Endothelial cell of umbilical vein (primary cell): ENCODE results near the gene MAP4K5. TPM values are rescaled to one million over a fixed set of nuclear protein-coding genes. Genes with fewer than 3 reads are reported as not detected.

Experiments used
- BruUV-seq: library from RNA; stranded (reverse); fragments of 400-500 nt; replicated peaks from 2 replicates; lab custom pipeline; 2021; lab: Mats Ljungman, UMichigan
- CTCF ChIA-PET: fragments of 300-600, 350-600 bp; sonication (Branson Sonifier 250); formaldehyde crosslinking; loops from one replicate; lab custom pipeline; 2021; ENCODE audit warnings: antibody characterized with exemption, inconsistent platforms; lab: Charles Lee
- POLR2A ChIA-PET: fragments of 300-600, 350-600 bp; sonication (Branson Sonifier 250); formaldehyde crosslinking; loops from one replicate; lab custom pipeline; 2021; ENCODE audit warnings: antibody characterized with exemption, inconsistent platforms; lab: Charles Lee
- DNase-seq: peaks from one replicate; pipeline ENCODE4 v3.0.0-alpha.2; 2011; ENCODE audit warnings: low read depth, low spot score
- FAIRE-seq: peaks from 2 replicates; lab custom pipeline; 2011; peaks lifted over from hg19 to GRCh38; lab: Jason Lieb, UNC
- H2AFZ ChIP-seq: 2 replicates; pipeline ENCODE4 v1.6.0; 2012; ENCODE audit warnings: low read depth, low read length, control low read depth, inconsistent platforms
- H3K27ac ChIP-seq: 2 replicates; pipeline ENCODE4 v1.5.1; 2011; ENCODE audit warnings: low read depth, mild to moderate bottlenecking, control low read depth, low read length, moderate library complexity; ENCODE audit not compliant: insufficient read depth
- H3K27me3 ChIP-seq, 2 experiments: 2 replicates each; pipeline versions ENCODE4 v1.6.0 to v1.6.1; 2011; ENCODE audit warnings: low read length in 2 of 2, mixed read lengths in 1 of 2; ENCODE audit not compliant: control insufficient read depth in 2 of 2, insufficient read depth in 2 of 2
- H3K36me3 ChIP-seq, 2 experiments: 2 replicates in 1 of 2; 3 replicates in 1 of 2; pipeline ENCODE4 v1.5.1; 2011; ENCODE audit warnings: low read length in 2 of 2, mild to moderate bottlenecking in 1 of 2, moderate library complexity in 1 of 2; ENCODE audit not compliant: control insufficient read depth in 2 of 2, insufficient read depth in 2 of 2; ENCODE audit errors: extremely low read depth in 1 of 2
- H3K4me1 ChIP-seq: 3 replicates; pipeline ENCODE4 v1.5.1; 2011; ENCODE audit warnings: mild to moderate bottlenecking, low read length; ENCODE audit not compliant: control insufficient read depth, insufficient read depth; ENCODE audit errors: extremely low read depth
- H3K4me2 ChIP-seq: 2 replicates; pipeline ENCODE4 v1.6.1; 2011; ENCODE audit warnings: low read length, control low read depth, mixed read lengths; ENCODE audit not compliant: insufficient read depth
- H3K4me3 ChIP-seq, 3 experiments: fragments of 200-600 bp in 1 of 3; sonication (generic), shearing (Covaris generic) in 1 of 3; replicated peaks in 1 of 3; 2 replicates each; pipeline ENCODE4 v1.5.1; 2011 to 2016; ENCODE audit warnings: control low read depth in 3 of 3, low read length in 3 of 3, mild to moderate bottlenecking in 2 of 3, inconsistent platforms in 1 of 3, low read depth in 1 of 3, moderate library complexity in 1 of 3; ENCODE audit not compliant: insufficient read depth in 1 of 3
- H3K79me2 ChIP-seq: 2 replicates; pipeline ENCODE4 v1.6.0; 2012; ENCODE audit warnings: low read length, inconsistent platforms; ENCODE audit not compliant: control insufficient read depth, insufficient read depth
- H3K9ac ChIP-seq: replicated peaks from 2 replicates; pipeline ENCODE3; 2011; ENCODE audit warnings: low read length, control low read depth; ENCODE audit not compliant: insufficient read depth; ENCODE audit errors: extremely low read depth
- H3K9me1 ChIP-seq: replicated peaks from 3 replicates; pipeline ENCODE4 v1.6.0; 2011; ENCODE audit warnings: mild to moderate bottlenecking, low read length; ENCODE audit not compliant: control insufficient read depth, insufficient read depth; ENCODE audit errors: extremely low read depth
- H3K9me3 ChIP-seq: replicated peaks from 2 replicates; pipeline ENCODE4 v1.5.1; 2012; ENCODE audit warnings: low read length, inconsistent platforms; ENCODE audit not compliant: control insufficient read depth, insufficient read depth
- H4K20me1 ChIP-seq: replicated peaks from 2 replicates; pipeline ENCODE3; 2011; ENCODE audit warnings: mild to moderate bottlenecking, low read length; ENCODE audit not compliant: control insufficient read depth, insufficient read depth; ENCODE audit errors: extremely low read depth
- FOS ChIP-seq: IDR thresholded peaks from 2 replicates; pipeline ENCODE4 v1.6.1; 2011; ENCODE audit warnings: mild to moderate bottlenecking, low read length, moderate library complexity, borderline replicate concordance; ENCODE audit not compliant: insufficient read depth
- GATA2 ChIP-seq: IDR thresholded peaks from 2 replicates; pipeline ENCODE4 v1.7.0; 2011; ENCODE audit warnings: low read depth, mild to moderate bottlenecking, moderate library complexity, mixed read lengths, low read length; ENCODE audit not compliant: insufficient read length, insufficient read depth
- JUN ChIP-seq: IDR thresholded peaks from 2 replicates; pipeline ENCODE4 v1.6.1; 2011; ENCODE audit warnings: borderline replicate concordance, low read depth; ENCODE audit not compliant: insufficient read length, insufficient read depth
- MYC ChIP-seq: IDR thresholded peaks from one replicate; pipeline ENCODE4 v1.6.1; 2011; ENCODE audit warnings: mild to moderate bottlenecking, low read depth, low read length
- POLR2A ChIP-seq: IDR thresholded peaks from 2 replicates; pipeline ENCODE4 v1.6.1; 2012; ENCODE audit warnings: low read depth, mild to moderate bottlenecking, control low read depth, low read length
- POLR2AphosphoS5 ChIP-seq: IDR thresholded peaks from 2 replicates; pipeline ENCODE4 v1.6.1; 2012; ENCODE audit warnings: low read depth, mild to moderate bottlenecking, control low read depth, low read length, moderate library complexity; ENCODE audit not compliant: insufficient read depth
- dilution Hi-C: fragments of 300-500 bp; cut with MboI; formaldehyde crosslinking; loops from one replicate; pipeline ENCODE4 v1.15.0; 2019; ENCODE audit warnings: low sequenced_read_pairs; ENCODE audit not compliant: extremely low pct_ligation_motif_present
- intact Hi-C: fragments of 100-400 bp; cut with micrococcal nuclease; formaldehyde crosslinking; loops from one replicate; pipeline ENCODE4 v1.10.0; 2022
- polyA plus RNA-seq, 4 experiments: library from polyadenylated mRNA; depleted of rRNA in 3 of 4; stranded (reverse) in 3 of 4; unstranded in 1 of 4; fragments of >200 nt; gene quantifications; 2 replicates each; pipeline versions ENCODE4 v1.2.1 to v1.2.3, GENCODE V29; 2011 to 2012; ENCODE audit warnings: missing spikeins in 1 of 4
- total RNA-seq: library from RNA; stranded (reverse); gene quantifications from 2 replicates; pipeline ENCODE4 v1.2.3, GENCODE V29; 2021
- TF ChIP-seq, protein P1 (sequence below): IDR thresholded peaks from 2 replicates; pipeline ENCODE4 v1.6.1; 2011; ENCODE audit not compliant: insufficient read depth, insufficient read length
- TF ChIP-seq, protein P2 (sequence below), 2 donors: IDR thresholded peaks; 1 replicate in 1 of 2; 2 replicates in 1 of 2; pipeline ENCODE4 v1.5.1; 2011; ENCODE audit warnings: low read length in 2 of 2, mild to moderate bottlenecking in 2 of 2, moderate library complexity in 2 of 2, control low read depth in 1 of 2, inconsistent platforms in 1 of 2, low read depth in 1 of 2; ENCODE audit not compliant: insufficient read depth in 1 of 2; ENCODE audit errors: extremely low read depth in 1 of 2

Gene MAP4K5
- total and polyA plus RNA-seq, 2 donors (not counting 3 experiments of a cell fraction or from before 2014, with no cell fraction given), result 17.4 to 73.7 TPM

DNA sequence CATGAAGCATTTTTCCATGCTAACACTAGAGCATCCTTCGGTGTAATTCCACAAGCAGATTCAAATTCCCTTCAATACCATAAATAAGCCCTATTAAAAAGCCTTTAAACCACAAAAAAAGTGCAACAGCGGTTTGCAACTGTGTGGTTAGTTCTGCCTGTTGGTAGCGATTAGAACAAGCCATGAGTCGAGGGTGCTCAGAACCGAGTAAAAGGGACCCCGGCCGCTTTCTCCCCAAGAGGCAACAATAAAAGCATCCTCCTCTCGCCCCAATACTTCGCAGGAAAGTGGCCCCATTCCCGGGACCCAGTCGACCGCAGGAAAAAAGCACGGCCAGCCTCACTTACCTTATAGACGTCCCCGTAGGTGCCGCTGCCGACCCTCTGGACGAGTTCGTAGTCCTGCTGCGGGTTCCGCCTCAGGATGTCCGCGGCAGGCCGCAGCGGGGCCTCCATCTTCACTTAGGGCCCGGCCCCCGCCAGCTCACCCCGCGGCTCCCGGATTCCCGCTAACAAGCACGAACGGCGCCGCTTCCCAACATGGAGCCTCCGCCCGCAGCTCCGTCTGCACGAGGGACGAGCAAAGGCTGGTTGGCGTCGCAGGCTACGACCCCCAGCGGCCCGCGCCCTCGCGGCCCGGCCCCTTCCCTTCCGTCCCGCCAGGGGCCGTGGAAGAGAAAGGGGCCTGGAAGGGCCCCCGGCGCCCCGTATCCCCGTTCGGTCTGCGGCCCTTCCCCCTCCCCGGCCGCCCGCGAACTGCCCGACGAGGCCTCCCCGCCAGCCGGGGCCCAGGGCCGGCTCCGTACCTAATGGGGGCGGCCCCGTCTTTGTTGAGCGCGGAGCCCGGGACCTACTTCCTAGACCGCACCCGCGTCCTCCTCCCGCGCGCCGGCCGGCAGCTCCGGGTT is 521 bp downstream of the MAP4K5 start:
- peak; percentile 37 for FAIRE-seq
- Histone ChIP-seq H3K36me3 (no peaks in the 10 kb centered on the region), H3K4me1 (peaks cover 38% of the 10 kb centered on the region), H4K20me1 (no peaks in the 10 kb centered on the region), H3K4me3 (peak overlapping the region; percentile 90 to 98 (median 97)), H3K27ac (peak overlapping the region; percentile 82), H3K4me2 (peak overlapping the region; percentile 98), H3K9me1 (no peaks in the 10 kb centered on the region), H3K9ac (peak overlapping the region; percentile 89), H3K79me2 (peaks cover 53% of the 10 kb centered on the region), H2AFZ (peak overlapping the region; percentile 42), H3K9me3 (no peaks in the 10 kb centered on the region), H3K27me3 (no peaks in the 10 kb centered on the region)
- intact Hi-C loops (loop anchor here (1.0 to 5.0 kb wide), 9 partner anchors 89 to 765 kb away; partner anchors contain the start of genes KLHDC2, SOS2 and VCPKMT), dilution Hi-C loops (no loop called here)
- ChIA-PET POLR2A (interaction anchor here (0.7 kb wide), 1 partner anchor 219 kb away, joined by 4 read pairs; no protein-coding TSS in a partner anchor), CTCF (interaction anchor here (0.6 to 2.8 kb wide), 20 partner anchors 9 to 868 kb away, joined by 3 to 44 read pairs (median 4); partner anchors contain the start of genes ATL1, DMAC2L, L2HGDH and NEMF)
- BruUV-seq, result no TSS peak
- DNase-seq, result peak; percentile 57
- TF ChIP-seq, protein P1, sequence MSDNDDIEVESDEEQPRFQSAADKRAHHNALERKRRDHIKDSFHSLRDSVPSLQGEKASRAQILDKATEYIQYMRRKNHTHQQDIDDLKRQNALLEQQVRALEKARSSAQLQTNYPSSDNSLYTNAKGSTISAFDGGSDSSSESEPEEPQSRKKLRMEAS, result no peak

DNA sequence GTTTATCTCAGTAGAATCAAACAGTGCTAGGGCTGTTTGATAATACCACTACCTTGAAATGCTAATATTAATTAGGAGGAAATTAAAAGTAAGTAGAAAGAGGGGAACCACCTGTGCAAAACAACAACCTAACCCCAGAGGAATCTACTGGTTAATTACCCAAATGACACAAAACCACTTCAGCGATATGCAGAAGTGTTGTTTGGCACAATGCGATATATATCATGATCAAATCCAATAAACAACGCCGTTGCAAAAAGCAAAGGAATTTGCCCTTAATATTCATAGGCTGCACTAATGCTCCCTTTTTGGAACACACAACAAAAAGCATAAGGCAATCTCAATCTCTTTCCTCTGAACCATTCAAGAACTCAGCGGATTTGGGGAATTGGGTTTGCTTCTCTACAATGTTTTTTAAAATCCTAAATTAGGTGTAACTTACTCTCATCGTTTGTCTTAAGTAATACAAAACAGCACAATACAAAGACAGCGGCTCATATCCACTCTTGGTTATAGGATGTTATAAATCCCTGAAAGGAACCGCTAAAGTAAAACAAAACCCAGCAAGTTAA is 1.5 kb downstream of the MAP4K5 start:
- peak overlapping the region; percentile 89 for H3K9ac ChIP-seq
- H4K20me1 ChIP-seq, result no peaks in the 10 kb centered on the region
- ChIA-PET POLR2A (no interaction called here), CTCF (interaction anchor here (1.4 to 2.8 kb wide), 4 partner anchors 10 to 213 kb away, joined by 4 to 44 read pairs (median 16); no protein-coding TSS in a partner anchor)
- peaks cover 63% of the 10 kb centered on the region for H3K79me2 ChIP-seq
- peak; percentile 65 for FAIRE-seq
- peak overlapping the region; percentile 90 to 98 (median 97) for H3K4me3 ChIP-seq
- H3K4me1 ChIP-seq, result peaks cover 38% of the 10 kb centered on the region
- no TSS peak for BruUV-seq
- no peak overlapping the region for H2AFZ ChIP-seq
- peak overlapping the region; percentile 82 for H3K27ac ChIP-seq
- DNase-seq, result peak; percentile 42
- H3K36me3 ChIP-seq, result no peaks in the 10 kb centered on the region
- TF ChIP-seq POLR2AphosphoS5, result no peak
- TF ChIP-seq JUN, result no peak
- TF ChIP-seq MYC, result no peak
- TF ChIP-seq GATA2, result no peak
- TF ChIP-seq, protein P2, sequence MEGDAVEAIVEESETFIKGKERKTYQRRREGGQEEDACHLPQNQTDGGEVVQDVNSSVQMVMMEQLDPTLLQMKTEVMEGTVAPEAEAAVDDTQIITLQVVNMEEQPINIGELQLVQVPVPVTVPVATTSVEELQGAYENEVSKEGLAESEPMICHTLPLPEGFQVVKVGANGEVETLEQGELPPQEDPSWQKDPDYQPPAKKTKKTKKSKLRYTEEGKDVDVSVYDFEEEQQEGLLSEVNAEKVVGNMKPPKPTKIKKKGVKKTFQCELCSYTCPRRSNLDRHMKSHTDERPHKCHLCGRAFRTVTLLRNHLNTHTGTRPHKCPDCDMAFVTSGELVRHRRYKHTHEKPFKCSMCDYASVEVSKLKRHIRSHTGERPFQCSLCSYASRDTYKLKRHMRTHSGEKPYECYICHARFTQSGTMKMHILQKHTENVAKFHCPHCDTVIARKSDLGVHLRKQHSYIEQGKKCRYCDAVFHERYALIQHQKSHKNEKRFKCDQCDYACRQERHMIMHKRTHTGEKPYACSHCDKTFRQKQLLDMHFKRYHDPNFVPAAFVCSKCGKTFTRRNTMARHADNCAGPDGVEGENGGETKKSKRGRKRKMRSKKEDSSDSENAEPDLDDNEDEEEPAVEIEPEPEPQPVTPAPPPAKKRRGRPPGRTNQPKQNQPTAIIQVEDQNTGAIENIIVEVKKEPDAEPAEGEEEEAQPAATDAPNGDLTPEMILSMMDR (IDR thresholded peaks at IDR 0.05; ENCODE audit: extremely low read depth in 1 of 2, insufficient read depth in 1 of 2, low read depth in 1 of 2, low read length in 2 of 2), result no peak
- TF ChIP-seq FOS, result no peak
- TF ChIP-seq, protein P1, result no peak
- TF ChIP-seq POLR2A, result no peak
- no peaks in the 10 kb centered on the region for H3K27me3 ChIP-seq
- dilution Hi-C loops (no loop called here), intact Hi-C loops (loop anchor here (2.0 to 5.0 kb wide), 3 partner anchors 88 to 764 kb away; partner anchors contain the start of gene KLHDC2)
- no peaks in the 10 kb centered on the region for H3K9me1 ChIP-seq
- H3K9me3 ChIP-seq, result no peaks in the 10 kb centered on the region
- H3K4me2 ChIP-seq, result peak overlapping the region; percentile 98
